ENCODE data around the gene ERCC1.
"Not testable (repeated sequence)": the region's sequence is repeated elsewhere in the genome, so short reads cannot be mapped to it uniquely, and the experiment has no call there.

Gene ERCC1

DNA sequence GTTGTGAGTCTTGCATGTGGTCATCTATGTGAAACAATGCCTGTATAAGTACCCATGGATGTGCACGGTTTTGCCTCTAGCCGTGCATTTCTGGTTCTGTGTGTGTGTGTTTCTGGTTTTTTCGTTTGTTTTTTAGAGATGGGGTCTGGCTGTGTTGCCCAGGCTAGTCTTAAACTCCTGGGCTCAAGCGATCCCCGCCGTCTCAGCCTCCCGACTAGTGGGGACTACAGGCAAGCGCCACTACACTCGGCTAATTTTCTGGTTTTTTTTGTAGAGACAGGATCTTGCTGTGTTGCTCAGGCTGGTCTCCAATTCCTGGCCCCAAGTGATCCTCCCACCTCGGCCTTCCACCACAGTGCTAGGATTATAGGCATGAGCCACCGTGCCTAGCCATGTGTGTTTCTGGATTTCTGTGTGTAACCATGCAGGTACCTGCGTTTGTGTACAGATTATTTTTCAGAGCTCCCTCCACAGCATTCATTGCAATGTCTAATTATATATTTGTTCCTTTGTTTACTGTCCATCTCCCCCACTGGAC is 28.2 kb upstream of the ERCC1 start:
- no peak for DNase-seq

DNA sequence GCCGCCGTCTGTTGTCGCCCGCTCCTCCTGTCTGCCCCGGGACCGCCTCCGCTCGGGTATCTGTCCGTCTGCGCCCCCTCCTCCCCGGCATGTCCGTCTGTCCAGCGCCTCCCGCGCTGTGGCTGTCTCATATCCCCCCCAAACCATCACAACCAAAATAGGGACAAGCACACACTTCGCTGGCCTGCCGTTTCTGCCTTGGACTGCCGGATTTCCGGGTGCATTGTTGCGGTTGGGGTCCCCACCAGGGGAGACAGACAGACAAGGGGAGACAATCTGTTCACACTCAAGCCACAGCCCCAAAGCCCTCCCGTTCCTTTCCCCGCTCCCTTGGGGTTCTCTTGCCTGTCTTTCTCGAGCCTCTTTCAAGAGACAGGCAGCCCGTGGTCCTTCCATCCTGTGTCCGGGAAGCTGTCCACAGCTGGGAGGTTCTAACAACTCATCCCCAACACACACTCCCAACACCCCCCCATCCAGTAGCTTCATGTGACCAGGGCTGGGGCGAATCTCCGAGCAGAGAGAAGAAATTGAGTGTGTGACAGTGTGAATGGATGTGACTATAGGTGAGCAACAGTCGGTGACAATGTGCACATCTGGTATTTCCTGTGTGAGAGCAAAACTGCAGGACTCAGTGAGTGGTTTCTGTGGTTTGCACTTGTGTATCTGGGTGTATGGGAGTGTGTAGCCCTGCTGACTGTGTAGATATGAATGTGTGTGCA is 27.6 kb upstream of the ERCC1 start:
- DNase-seq, result no peak

DNA sequence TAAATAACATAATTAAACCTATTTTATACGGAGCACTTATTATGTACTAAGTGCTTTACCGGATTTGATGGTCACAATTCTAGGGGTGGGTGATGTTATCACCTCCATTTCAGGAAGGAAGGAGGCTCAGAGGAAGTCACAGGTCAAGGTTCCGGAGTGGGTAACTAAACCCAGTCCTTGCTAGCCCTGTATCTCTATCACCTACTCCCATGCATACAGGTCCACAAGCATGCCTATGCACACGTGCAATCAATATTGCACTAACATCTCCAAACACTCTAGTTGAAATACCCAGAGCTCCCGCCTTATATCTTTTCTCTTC is 26.3 kb upstream of the ERCC1 start:
- no peak for DNase-seq

DNA sequence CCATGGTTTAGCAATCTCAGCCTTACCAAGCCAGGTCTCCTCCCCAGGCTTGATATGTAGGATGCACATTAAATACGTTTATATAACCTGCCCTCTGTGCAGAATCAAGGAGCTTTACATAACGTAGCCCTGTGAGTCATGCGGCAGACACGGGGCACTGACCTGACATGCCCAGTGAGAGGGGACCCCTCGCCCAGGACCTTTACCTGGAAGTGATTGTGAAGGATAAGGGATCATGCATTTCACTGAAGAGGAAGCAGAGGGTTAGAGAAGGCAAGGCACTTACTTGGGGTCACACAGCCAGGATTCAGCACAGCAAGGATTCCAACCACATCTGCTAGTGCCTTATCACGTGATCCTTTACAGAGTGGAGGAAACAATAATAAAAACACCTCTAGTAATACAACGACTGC is 25.2 kb upstream of the ERCC1 start:
- no peak for DNase-seq

DNA sequence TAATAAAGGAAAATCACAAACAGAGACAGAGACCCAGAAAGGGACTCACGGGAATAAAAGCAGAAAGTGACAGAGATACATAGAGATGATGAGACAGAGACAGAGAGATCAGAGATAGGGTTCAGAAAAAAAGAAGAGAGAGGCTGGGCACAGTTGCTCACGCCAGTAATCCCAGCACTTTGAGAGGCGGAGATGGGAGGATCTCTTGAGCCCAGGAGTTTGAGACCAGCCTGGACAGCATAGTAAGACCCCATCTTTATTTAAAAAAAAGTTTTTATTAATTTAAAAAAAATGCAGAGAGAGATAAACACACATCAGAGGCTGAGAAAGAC is 24.7 kb upstream of the ERCC1 start:
- DNase-seq, result no peak

DNA sequence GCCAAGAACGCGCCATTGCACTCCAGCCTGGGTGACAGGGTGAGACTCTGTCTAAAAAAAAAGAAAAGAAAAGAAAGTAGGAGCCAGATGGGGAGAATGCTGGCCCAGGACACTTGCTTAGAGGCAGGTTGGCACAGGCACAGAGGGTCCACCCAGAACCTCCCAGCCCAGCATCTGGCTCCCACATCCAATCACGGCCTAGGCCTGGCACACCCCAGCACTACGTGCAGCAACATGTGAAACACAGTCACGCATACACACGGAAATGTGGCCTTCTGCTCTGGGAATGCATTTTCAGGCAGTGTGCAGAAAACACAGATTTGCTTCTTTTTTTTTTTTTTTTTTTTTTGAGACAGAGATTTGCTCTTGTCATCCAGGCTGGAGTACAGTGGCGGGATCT is 23.2 kb upstream of the ERCC1 start:
- DNase-seq, result no peak

DNA sequence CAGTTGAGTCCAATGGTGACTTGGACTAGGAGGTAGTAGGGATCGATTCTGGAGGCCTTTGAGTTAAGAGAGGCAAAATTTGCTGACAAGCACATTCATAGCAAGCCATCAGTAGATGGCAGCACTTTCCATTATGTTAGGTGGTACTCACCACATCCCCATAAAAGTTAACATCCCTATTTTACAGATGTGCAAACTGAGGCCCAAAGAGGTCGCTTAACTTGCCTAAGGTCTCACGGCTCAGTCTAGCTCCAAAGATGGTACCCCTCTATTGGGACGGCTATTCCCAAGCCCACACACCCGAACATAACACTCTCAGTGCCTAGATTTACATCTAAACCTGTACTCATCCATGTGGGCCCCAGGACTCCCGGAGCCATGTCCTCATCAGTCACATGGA is 22.6 kb upstream of the ERCC1 start:
- DNase-seq, result no peak

GRCh38 chr19:45445139-45445538 is 21.4 kb upstream of the ERCC1 start:
- no peak for DNase-seq

DNA sequence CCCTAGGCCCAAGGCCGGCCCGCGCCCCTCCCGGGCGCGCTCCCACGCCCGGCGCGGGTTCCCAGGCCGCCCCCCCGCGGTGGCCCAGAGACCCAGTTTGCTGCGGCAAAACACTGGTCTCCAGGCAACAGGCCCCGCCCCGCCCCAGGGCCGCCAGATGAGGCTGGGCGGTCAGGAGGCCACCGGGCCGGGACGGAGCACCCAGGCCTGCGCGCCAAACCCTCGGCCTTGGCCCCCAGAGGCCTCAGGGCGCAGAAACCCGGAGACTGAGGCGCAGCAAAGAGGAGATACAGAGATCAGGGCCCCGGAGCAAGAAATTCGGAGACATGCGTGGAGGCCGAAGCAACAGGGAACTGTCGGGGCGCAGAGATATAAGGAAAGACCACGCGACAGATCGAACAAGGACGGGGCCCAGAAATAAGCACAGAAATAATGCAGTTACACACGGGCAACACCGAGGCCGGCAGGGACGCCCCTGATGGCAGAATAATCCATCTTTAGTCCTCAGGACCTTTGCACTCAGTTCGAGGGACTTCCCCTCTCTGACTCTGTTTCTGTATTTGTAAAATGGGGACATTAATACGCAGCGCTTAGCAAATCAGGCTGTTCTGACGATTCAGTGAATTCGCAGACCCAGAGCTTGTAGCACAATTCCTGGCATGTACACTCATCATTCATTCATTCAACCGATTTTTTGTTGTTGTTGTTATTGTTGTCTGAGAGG is 20.8 kb upstream of the ERCC1 start:
- DNase-seq, result no peak

DNA sequence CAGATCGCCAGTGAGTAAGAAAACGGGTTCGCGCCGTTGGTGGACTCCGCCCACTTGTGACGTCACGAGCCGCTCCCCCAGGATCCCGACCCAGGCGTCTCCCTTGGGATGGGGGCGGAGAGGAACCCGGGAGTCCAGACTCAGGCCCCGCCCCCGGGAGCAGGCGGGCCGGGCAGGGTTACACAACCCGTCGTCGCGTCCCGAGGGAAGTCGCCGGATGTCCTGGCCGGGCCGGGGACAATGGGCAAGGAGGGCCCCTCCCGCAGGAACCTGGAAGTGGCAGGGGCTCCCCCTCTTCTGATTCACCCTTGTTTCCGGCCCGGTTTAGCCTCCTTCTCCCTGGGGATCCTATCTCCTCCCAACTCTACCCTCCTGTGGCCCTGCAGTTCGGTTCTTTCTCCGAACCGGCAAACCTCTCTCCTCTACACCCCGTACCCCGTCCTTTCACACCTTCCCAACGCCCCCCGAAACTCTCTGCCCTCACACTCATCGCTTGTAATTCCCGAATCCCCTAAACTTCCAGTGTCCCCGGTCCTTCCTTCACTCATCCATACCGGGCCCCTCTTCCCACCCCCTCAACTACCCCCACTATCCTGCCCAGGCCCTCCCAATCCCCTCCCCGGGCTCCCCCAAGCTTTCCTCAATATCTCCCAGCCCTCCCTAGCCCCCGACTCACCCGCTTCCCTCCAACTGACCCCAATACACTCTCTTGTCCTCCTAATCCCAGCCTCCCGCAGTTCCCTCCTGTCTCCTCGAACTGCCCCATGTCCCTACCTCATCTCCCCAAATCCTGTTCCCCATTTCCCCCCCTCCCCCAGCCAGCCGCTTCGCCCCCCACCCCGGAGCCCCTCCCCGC is 20.0 kb upstream of the ERCC1 start:
- peak; percentile 83 for DNase-seq

GRCh38 chr19:45442778-45443461 is 19.2 kb upstream of the ERCC1 start:
- no peak for DNase-seq

DNA sequence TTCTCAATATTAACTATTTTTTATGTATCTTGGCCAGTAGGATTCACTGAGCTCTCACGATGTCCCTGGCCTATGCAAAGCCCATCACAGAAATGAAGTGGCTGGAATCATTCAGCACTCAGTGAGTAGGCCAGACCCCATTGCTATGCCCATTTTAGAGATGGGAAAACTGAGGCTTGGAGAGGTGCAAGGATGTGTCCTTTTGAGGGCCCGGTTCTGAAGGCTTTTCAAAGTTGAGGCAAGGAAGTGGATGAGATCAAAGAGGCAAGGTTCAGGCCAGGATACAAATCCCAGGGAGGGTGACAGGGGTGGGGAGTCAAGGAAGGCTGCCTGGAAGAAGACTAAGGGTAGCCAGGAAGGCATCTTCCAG is 18.7 kb upstream of the ERCC1 start:
- DNase-seq, result no peak

- DNase-seq, result no peak
Observed at GRCh38 chr19:45440873-45441654, 17.3 kb upstream of the ERCC1 start.

GRCh38 chr19:45440259-45440638 is 16.5 kb upstream of the ERCC1 start:
- DNase-seq, result no peak

GRCh38 chr19:45439569-45440258 is 16.0 kb upstream of the ERCC1 start:
- DNase-seq, result no peak

- no peak for DNase-seq
Observed at GRCh38 chr19:45439190-45439568, 15.5 kb upstream of the ERCC1 start.

- DNase-seq, result no peak
Observed at GRCh38 chr19:45437328-45437727, 13.6 kb upstream of the ERCC1 start.

DNA sequence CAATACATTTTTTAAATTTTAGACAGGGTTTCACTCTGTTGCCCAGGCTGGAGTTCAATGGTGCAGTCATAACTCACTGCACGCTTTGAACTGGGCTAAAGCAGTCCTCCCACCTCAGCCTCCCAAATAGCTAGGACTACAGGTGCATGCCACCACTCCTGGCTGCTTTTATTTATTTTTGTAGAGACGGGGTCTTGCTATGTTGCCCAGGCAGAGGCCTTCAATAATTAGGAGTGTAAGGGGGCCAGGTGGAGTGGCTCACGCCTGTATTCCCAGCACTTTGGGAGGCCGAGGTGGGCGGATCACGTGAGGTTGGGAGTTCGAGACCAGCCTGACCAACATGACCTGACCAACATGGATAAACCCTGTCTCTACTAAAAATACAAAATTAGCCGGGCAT is 8.8 kb upstream of the ERCC1 start:
- not testable (repeated sequence) for DNase-seq

GRCh38 chr19:45431008-45431407 is 7.3 kb upstream of the ERCC1 start:
- not testable (repeated sequence) for DNase-seq

DNA sequence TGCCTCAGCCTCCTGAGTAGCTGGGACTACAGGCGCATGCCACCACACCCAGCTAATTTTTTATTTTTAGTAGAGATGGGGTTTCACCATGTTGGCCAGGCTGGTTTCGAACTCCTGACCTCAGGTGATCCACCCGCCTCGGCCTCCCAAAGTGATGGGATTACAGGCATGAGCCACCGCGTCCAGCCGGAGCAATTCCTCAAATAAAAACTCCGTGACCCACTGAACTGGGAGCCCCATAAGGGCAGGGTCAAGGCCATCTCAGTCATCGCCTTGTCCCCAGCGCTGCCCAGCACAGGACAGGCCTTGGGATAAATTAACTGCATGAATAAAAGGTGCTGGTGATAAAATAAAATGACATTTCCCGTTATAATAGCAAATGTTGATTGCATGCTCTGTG is 6.2 kb upstream of the ERCC1 start:
- not testable (repeated sequence) for DNase-seq

GRCh38 chr19:45428384-45429231 is 4.9 kb upstream of the ERCC1 start:
- DNase-seq, result no peak
